K562 (cell line): Measurements from ENCODE around the gene CPTP. TPM values are rescaled to one million over a fixed set of nuclear protein-coding genes. Genes with fewer than 3 reads are reported as not detected.

ENCODE experiments used
- ETS2 ChIP-seq: IDR thresholded peaks from 2 replicates; pipeline ENCODE4 v1.6.1; 2016; ENCODE audit warnings: borderline replicate concordance, missing genetic modification characterization, mild to moderate bottlenecking, moderate library complexity, missing compliant biosample characterization; ENCODE audit not compliant: poor library complexity, severe bottlenecking
- FOSL1 ChIP-seq: fragments of 200-800 bp; sonication (Bioruptor generic); conservative IDR thresholded peaks from 2 replicates; pipeline ENCODE4 v1.6.1; 2016; ENCODE audit warnings: missing genetic modification characterization, missing compliant biosample characterization
- HOXB6 ChIP-seq: fragments of 250-450 bp; sonication (Bioruptor Pico); IDR thresholded peaks from 2 replicates; pipeline ENCODE4 v1.5.1; 2022; ENCODE audit warnings: mild to moderate bottlenecking, borderline replicate concordance
- IRF9 ChIP-seq: fragments of 450-650 bp; IDR thresholded peaks from 2 replicates; pipeline ENCODE4 v1.6.1; 2016; ENCODE audit warnings: missing biosample characterization, missing genetic modification characterization
- JUN ChIP-seq, 2 experiments: sonication (generic) in 1 of 2; formaldehyde crosslinking in 1 of 2; IDR thresholded peaks; 2 replicates each; pipeline versions ENCODE4 v1.6.1 to v1.8.0; 2012 to 2022; ENCODE audit warnings: borderline replicate concordance in 2 of 2, mild to moderate bottlenecking in 2 of 2, improper control_type of control experiment in 1 of 2, low read depth in 1 of 2, low read length in 1 of 2, missing genetic modification reagents in 1 of 2
- KDM5B ChIP-seq: fragments of 200-600 bp; sonication (generic); IDR thresholded peaks from 2 replicates; pipeline ENCODE4 v1.6.1; 2012; ENCODE audit warnings: low read depth, mild to moderate bottlenecking, moderate library complexity, low read length, control low read depth, inconsistent platforms; ENCODE audit not compliant: insufficient replicate concordance
- MAFK ChIP-seq: IDR thresholded peaks from 2 replicates; pipeline ENCODE4 v1.6.1; 2011; ENCODE audit warnings: low read length, improper control_type of control experiment
- MXI1 ChIP-seq: IDR thresholded peaks from 2 replicates; pipeline ENCODE4 v1.6.1; 2011; ENCODE audit warnings: low read depth, mild to moderate bottlenecking, improper control_type of control experiment, low read length
- NR1H2 ChIP-seq: sonication (generic); formaldehyde crosslinking; IDR thresholded peaks from 2 replicates; pipeline ENCODE4 v1.4.0; 2020; ENCODE audit warnings: mild to moderate bottlenecking, missing genetic modification reagents
- PHB2 ChIP-seq: fragments of 450-650 bp; IDR thresholded peaks from 2 replicates; pipeline ENCODE4 v1.6.1; 2017; ENCODE audit warnings: low read depth
- PTBP1 ChIP-seq: fragments of 200-400 bp; formaldehyde crosslinking; IDR thresholded peaks from 2 replicates; pipeline ENCODE4 v1.6.1; 2017; ENCODE audit warnings: low read depth, low read length
- RBM25 ChIP-seq: fragments of 200-400 bp; formaldehyde crosslinking; IDR thresholded peaks from 2 replicates; pipeline ENCODE4 v1.6.1; 2018; ENCODE audit warnings: low read length, low read depth, moderate library complexity; ENCODE audit not compliant: severe bottlenecking
- RCOR1 ChIP-seq, 2 experiments: IDR thresholded peaks; 2 replicates each; pipeline ENCODE4 v1.6.1; 2012; ENCODE audit warnings: low read depth in 2 of 2, low read length in 2 of 2, borderline replicate concordance in 1 of 2, improper control_type of control experiment in 1 of 2
- SNIP1 ChIP-seq: fragments of 450-650 bp; IDR thresholded peaks from 2 replicates; pipeline ENCODE4 v1.7.1; 2017; ENCODE audit warnings: low read depth, mild to moderate bottlenecking
- TCF7 ChIP-seq: sonication (generic); IDR thresholded peaks from 2 replicates; pipeline ENCODE4 v1.6.1; 2016; ENCODE audit warnings: antibody characterized with exemption, borderline replicate concordance
- TEAD2 ChIP-seq: fragments of 450-650 bp; IDR thresholded peaks from 2 replicates; pipeline ENCODE4 v1.6.1; 2016; ENCODE audit warnings: missing genetic modification characterization, control low read depth, missing compliant biosample characterization
- ZBTB1 ChIP-seq: sonication (generic); formaldehyde crosslinking; IDR thresholded peaks from 2 replicates; pipeline ENCODE4 v1.8.1; 2023; ENCODE audit warnings: missing genetic modification reagents, low read depth, mild to moderate bottlenecking, borderline replicate concordance
- ZBTB11 ChIP-seq, 3 experiments: fragments of 200-800 bp in 1 of 3; fragments of 250-450 bp in 1 of 3; fragments of 450-650 bp in 1 of 3; sonication (Bioruptor Pico) in 1 of 3; sonication (Bioruptor generic) in 1 of 3; formaldehyde crosslinking in 1 of 3; IDR thresholded peaks; 2 replicates each; pipeline versions ENCODE4 v1.6.1 to v1.8.0; 2016 to 2022; ENCODE audit warnings: mild to moderate bottlenecking in 2 of 3, missing genetic modification characterization in 2 of 3, missing compliant biosample characterization in 1 of 3, moderate library complexity in 1 of 3
- ZNF3 ChIP-seq: fragments of 250-450 bp; sonication (Bioruptor Pico); IDR thresholded peaks from 2 replicates; pipeline ENCODE4 v1.5.0; 2021; ENCODE audit warnings: mild to moderate bottlenecking, moderate library complexity
- ZNF431 ChIP-seq: sonication (generic); formaldehyde crosslinking; IDR thresholded peaks from 2 replicates; pipeline ENCODE4 v1.8.0; 2022; ENCODE audit warnings: mild to moderate bottlenecking, missing genetic modification reagents
- polyA plus RNA-seq, 8 experiments: library from polyadenylated mRNA; depleted of rRNA in 4 of 8; stranded (reverse) in 5 of 8; unstranded in 3 of 8; fragments of >200 nt; fragmentation: Nextera tagmentation in 2 of 8; fragmentation: Illumina TruSeq in 1 of 8; extraction: Ambion mirVana in 2 of 8; extraction: Trizol in 1 of 8; gene quantifications; 2 replicates each; pipeline versions ENCODE4 v1.2.1 to v1.2.3, GENCODE V29; 2011 to 2014; ENCODE audit warnings: inconsistent platforms in 1 of 8, missing spikeins in 1 of 8
- total RNA-seq, 7 experiments: library from RNA; depleted of rRNA in 6 of 7; stranded (reverse); fragments of >200 nt in 6 of 7; fragmentation: Illumina TruSeq in 2 of 7; extraction: Trizol in 2 of 7; gene quantifications; 2 replicates each; pipeline versions ENCODE4 v1.2.1 to v1.2.3, GENCODE V29; 2011 to 2021; ENCODE audit warnings: low replicate concordance in 1 of 7

The CPTP gene
- total and polyA plus RNA-seq, 9 of the 15 experiments (the other 6 are each of a cell fraction or from before 2014, with no cell fraction given): 0.11 to 25.8 (median 3.5) TPM

- peak in 1 of 3 experiments; percentile 59; a peak in 3 of 6 replicates for TF ChIP-seq ZBTB11 (CRISPR knock-in tag; IDR thresholded peaks at IDR 0.05)
- TF ChIP-seq NR1H2 (CRISPR knock-in tag): no peak
- TF ChIP-seq MXI1: no peak
- no peak for TF ChIP-seq SNIP1
- no peak for TF ChIP-seq TEAD2
- no peak for TF ChIP-seq HOXB6
- TF ChIP-seq RBM25: no peak
- no peak; a peak in 1 of 4 replicates for TF ChIP-seq RCOR1 (IDR thresholded peaks at IDR 0.05; ENCODE audit: borderline replicate concordance in 1 of 2, low read depth in 2 of 2, low read length in 2 of 2)
- no peak for TF ChIP-seq ETS2 (tag)
- no peak for TF ChIP-seq JUN (IDR thresholded peaks at IDR 0.05; ENCODE audit: borderline replicate concordance, low read depth, low read length)
- TF ChIP-seq JUN (CRISPR knock-in tag; IDR thresholded peaks at IDR 0.05; ENCODE audit: borderline replicate concordance): no peak
- 0 out of 2 replicates have a peak, but pooled peaks have one; percentile 20 for TF ChIP-seq ZBTB1 (CRISPR knock-in tag)
- TF ChIP-seq KDM5B: peak; percentile 68
- TF ChIP-seq ZNF431 (CRISPR knock-in tag): no peak
- no peak for TF ChIP-seq ZNF3 (CRISPR knock-in tag)
- TF ChIP-seq FOSL1 (tag): no peak
- no peak for TF ChIP-seq TCF7
- TF ChIP-seq PTBP1: no peak
- TF ChIP-seq MAFK: no peak
- TF ChIP-seq IRF9: no peak
- no peak for TF ChIP-seq PHB2
Measured at GRCh38 chr1:1324524-1325287, at the start of gene CPTP, which contains the start of gene INTS11 (continued).
